MCF 10A (cell line): ENCODE results near the gene NANOS3. TPM values are rescaled to one million over a fixed set of nuclear protein-coding genes. Genes with fewer than 3 reads are reported as not detected.

Source experiments
- Bru-seq: library from RNA; stranded (reverse); fragments of 400-500 nt; gene quantifications from one replicate; lab custom pipeline; 2021; lab: Mats Ljungman, UMichigan
- BruChase-seq, 2 experiments: library from RNA; stranded (reverse); fragments of 400-500 nt; gene quantifications; one replicate each; lab custom pipeline; 2021; lab: Mats Ljungman, UMichigan
- BruUV-seq: library from RNA; stranded (reverse); fragments of 400-500 nt; replicated peaks from 2 replicates; lab custom pipeline; 2021; lab: Mats Ljungman, UMichigan
- CTCF ChIA-PET: fragments of 300-600 bp; sonication (Branson Sonifier 250); formaldehyde crosslinking; extraction: SDS; loops from one replicate; lab custom pipeline; 2021; ENCODE audit warnings: antibody characterized with exemption, inconsistent platforms; lab: Yijun Ruan, JAX
- POLR2A ChIA-PET: fragments of 300-600, 350-650 bp; sonication (Branson Sonifier 250); formaldehyde crosslinking; extraction: SDS; loops from one replicate; lab custom pipeline; 2020; ENCODE audit warnings: antibody characterized with exemption, inconsistent platforms; lab: Yijun Ruan, JAX
- DNase-seq: peaks from one replicate; pipeline ENCODE4 v3.0.0-alpha.2; 2018; ENCODE audit not compliant: unreplicated experiment
- H3K27ac Mint-ChIP-seq: one replicate; pipeline ENCODE4 v1.8.0; 2022; ENCODE audit warnings: mild to moderate bottlenecking, low read depth, mixed read lengths; ENCODE audit not compliant: unreplicated experiment
- H3K27me3 Mint-ChIP-seq: one replicate; pipeline ENCODE4 v1.8.0; 2022; ENCODE audit warnings: mixed read lengths; ENCODE audit not compliant: insufficient read depth, unreplicated experiment
- H3K36me3 Mint-ChIP-seq: one replicate; pipeline ENCODE4 v1.8.0; 2022; ENCODE audit warnings: mild to moderate bottlenecking, moderate library complexity, mixed read lengths; ENCODE audit not compliant: insufficient read depth, unreplicated experiment
- H3K4me1 Mint-ChIP-seq: one replicate; pipeline ENCODE4 v1.8.0; 2022; ENCODE audit warnings: mixed read lengths; ENCODE audit not compliant: insufficient read depth, unreplicated experiment
- H3K4me3 Mint-ChIP-seq: one replicate; pipeline ENCODE4 v1.8.0; 2022; ENCODE audit warnings: mild to moderate bottlenecking, moderate library complexity, mixed read lengths; ENCODE audit not compliant: unreplicated experiment
- H3K9me3 Mint-ChIP-seq: one replicate; pipeline ENCODE4 v1.8.0; 2022; ENCODE audit warnings: mixed read lengths; ENCODE audit not compliant: unreplicated experiment
- CTCF ChIP-seq: fragments of 200-600 bp; IDR thresholded peaks from one replicate; pipeline ENCODE4 v1.8.0; 2022; ENCODE audit warnings: antibody characterized with exemption, mild to moderate bottlenecking; ENCODE audit not compliant: unreplicated experiment
- intact Hi-C: fragments of 100-400 bp; cut with micrococcal nuclease; formaldehyde crosslinking; loops from 2 replicates; pipeline ENCODE4 v1.14.1; 2022
- long read RNA-seq: library from polyadenylated mRNA; stranded (forward); transcript quantifications from one replicate; pipeline ENCODE4 v2.0.0, GENCODE V29; 2022
- total RNA-seq: library from RNA; stranded (reverse); gene quantifications from 2 replicates; pipeline ENCODE4 v1.2.3, GENCODE V29; 2022

The NANOS3 gene
- total RNA-seq (not detected in 2 replicates), Bru-seq, nascent RNA (not detected), BruChase-seq, experiment 1, labeled RNA remaining after a 6-hour chase (percentile 18 among the genes with signal in this experiment), BruChase-seq, experiment 2, labeled RNA remaining after a 2-hour chase (not detected)
- long read RNA-seq: 0 reads

GRCh38 chr19:13876834-13877233 is at the start of gene NANOS3:
TSS of gene NANOS3 (plus strand) at chr19:13877134. CDS start at chr19:13877249, 115 bp downstream.
- intact Hi-C loops: no loop called here
- no peaks in the 10 kb centered on the region for H3K27me3 Mint-ChIP-seq
- H3K4me3 Mint-ChIP-seq: no peak within 1 kb of the TSS
- no peaks in the 10 kb centered on the region for H3K4me1 Mint-ChIP-seq
- ChIA-PET POLR2A (interaction anchor here (1.2 kb wide), 1 partner anchor 172 kb away, joined by 5 read pairs; no protein-coding TSS in a partner anchor), CTCF (interaction anchor here (0.6 kb wide), 1 partner anchor 61 kb away, joined by 5 read pairs; no protein-coding TSS in a partner anchor)
- no TSS peak for BruUV-seq
- no peak for DNase-seq
- H3K9me3 Mint-ChIP-seq: no peaks in the 10 kb centered on the region
- H3K27ac Mint-ChIP-seq: no peak within 1 kb of the TSS
- no peaks in the 10 kb centered on the region for H3K36me3 Mint-ChIP-seq
- no peak for TF ChIP-seq CTCF

- no peaks in the 10 kb centered on the region for H3K27me3 Mint-ChIP-seq
- H3K27ac Mint-ChIP-seq: no peak overlapping the region
- intact Hi-C loops: no loop called here
- ChIA-PET CTCF (interaction anchor here (0.9 kb wide), 1 partner anchor 34 kb away, joined by 5 read pairs; no protein-coding TSS in a partner anchor), POLR2A (interaction anchor here (1.1 kb wide), 1 partner anchor 35 kb away, joined by 8 read pairs; no protein-coding TSS in a partner anchor)
- peaks cover 83% of the 10 kb centered on the region for H3K36me3 Mint-ChIP-seq
- peaks cover 16% of the 10 kb centered on the region for H3K4me1 Mint-ChIP-seq
- no peak for TF ChIP-seq CTCF
- no peak overlapping the region for H3K4me3 Mint-ChIP-seq
- DNase-seq: no peak
- H3K9me3 Mint-ChIP-seq: no peaks in the 10 kb centered on the region
- no TSS peak for BruUV-seq
These were observed 49.3 kb upstream of the NANOS3 start for GRCh38 chr19:13827656-13828055.

- TF ChIP-seq CTCF: no peak
- BruUV-seq: no TSS peak
- ChIA-PET CTCF (interaction anchor here (0.7 kb wide), 1 partner anchor 349 kb away, joined by 4 read pairs; no protein-coding TSS in a partner anchor), POLR2A (interaction anchor here (1.2 to 3.0 kb wide), 3 partner anchors 10 to 55 kb away, joined by 3 to 12 read pairs (median 3); no protein-coding TSS in a partner anchor)
- no peaks in the 10 kb centered on the region for H3K27me3 Mint-ChIP-seq
- H3K9me3 Mint-ChIP-seq: no peaks in the 10 kb centered on the region
- H3K27ac Mint-ChIP-seq: no peak overlapping the region
- no peak for DNase-seq
- intact Hi-C loops: no loop called here
- H3K4me1 Mint-ChIP-seq: peaks cover 11% of the 10 kb centered on the region
- no peak overlapping the region for H3K4me3 Mint-ChIP-seq
- H3K36me3 Mint-ChIP-seq: peaks cover 90% of the 10 kb centered on the region
These were observed 46.7 kb upstream of the NANOS3 start for GRCh38 chr19:13830114-13830740.
